Activated CD4-positive, alpha-beta T cell treated with anti-CD3 and anti-CD28 coated beads, Interleukin-2, amount 50 U/mL, for 16 hours (primary cell): Measurements from ENCODE around the gene MAVS.
"Not testable (repeated sequence)": the region's sequence is repeated elsewhere in the genome, so short reads cannot be mapped to it uniquely, and the experiment has no call there.

Experiments
- DNase-seq: peaks from one replicate; pipeline ENCODE4 v3.0.0-alpha.2; 2020

Gene MAVS

DNA sequence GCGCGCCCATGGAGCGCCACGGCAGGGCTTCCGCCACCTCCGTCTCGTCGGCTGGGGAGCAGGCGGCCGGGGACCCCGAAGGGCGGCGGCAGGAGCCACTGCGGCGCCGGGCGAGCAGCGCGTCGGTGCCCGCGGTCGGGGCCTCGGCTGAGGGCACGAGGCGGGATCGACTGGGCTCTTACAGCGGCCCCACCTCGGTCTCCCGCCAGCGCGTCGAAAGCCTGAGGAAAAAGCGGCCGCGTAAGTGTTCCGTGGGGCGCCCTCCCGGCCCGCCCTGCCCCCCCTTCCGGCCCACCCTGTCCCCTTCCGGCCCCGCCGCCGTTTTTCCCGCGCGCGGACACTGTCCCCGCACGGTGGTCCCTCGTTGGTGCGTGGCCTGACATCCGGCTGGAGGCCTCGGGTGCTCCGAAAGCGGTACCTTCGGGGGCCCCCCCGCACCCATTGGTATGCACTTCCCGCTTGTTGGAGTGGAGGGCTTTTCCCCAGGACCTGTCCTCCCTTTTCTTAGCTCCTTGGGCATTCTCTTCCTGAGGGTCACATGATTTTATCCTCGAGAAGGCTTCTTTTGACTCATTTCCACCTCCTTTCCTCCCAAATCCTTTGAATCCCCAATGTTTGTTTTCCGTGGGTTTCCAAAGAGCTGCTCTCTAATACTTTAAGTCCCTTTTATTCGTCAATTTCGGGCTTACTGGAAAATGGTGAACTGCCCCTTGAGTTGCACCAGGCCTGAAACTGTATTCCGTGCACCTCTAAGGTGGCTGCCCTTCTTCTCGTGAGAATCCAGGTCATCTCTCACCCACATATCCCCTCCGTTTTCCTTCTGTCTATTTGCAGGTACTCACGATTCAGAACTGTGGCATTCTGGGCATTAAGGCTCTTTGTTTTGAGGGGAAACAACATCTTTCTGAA lies 43.1 kb downstream of the MAVS start:
- DNase-seq = peak; percentile 48

DNA sequence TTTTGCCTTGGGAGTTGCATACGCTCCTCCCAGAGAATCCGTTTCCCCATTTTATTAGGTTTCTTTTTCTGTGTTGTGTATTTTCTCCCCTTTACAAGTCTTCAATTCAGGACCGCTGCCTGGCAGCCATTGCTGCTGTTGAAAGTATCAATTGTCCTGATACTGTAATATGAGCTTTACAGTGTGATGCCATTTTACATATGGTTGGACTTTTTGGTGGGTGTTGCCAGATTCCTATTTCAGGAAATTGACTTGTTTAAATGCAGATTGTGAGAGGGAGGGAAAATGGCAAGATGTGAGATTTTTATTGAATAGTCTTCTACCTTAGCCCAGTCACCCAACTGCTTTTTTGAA lies 43.7 kb downstream of the MAVS start:
- no peak for DNase-seq

DNA sequence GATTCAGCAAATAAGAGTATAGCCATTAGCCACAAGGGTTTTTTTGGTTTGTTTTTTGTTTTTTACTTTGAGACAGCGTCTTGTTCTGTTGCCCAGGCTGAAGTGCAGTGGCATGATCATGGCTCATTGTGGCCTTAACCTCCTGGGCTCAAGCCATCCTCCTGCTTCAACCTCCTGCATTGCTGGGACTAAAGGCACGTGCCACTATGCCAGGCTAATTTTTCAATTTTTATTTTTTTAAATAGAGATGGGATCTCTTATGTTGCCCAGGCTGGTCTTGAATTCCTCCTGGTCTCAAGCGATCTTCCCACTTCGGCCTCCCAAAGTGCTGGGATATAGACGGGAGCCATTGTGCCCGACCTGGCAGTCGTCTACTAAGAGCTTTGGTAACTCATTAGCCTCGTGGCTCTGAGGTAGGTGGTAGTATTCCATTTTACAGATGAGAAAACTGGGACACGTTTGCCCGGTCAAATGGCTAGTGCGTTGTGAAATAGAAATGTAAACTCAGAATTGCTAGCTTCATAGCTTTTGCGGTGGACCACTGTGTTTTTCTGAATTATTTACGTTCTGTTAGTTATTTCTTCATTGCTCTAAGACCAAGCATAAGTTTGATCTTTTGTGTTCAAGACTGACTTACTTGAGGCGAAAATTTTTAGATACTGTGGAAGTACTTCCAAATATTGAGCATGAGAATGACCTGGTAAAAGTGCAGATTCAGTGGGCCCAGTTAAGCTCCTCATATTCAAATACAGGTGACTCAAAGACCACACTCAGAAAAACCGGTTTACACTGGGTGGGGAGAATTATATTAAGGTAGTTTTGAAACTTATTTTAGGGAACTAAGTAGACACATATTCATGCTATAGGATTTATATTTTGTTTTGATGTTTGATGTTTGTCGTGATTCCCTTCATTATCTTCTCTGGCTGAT lies 44.6 kb downstream of the MAVS start:
- no peak for DNase-seq

DNA sequence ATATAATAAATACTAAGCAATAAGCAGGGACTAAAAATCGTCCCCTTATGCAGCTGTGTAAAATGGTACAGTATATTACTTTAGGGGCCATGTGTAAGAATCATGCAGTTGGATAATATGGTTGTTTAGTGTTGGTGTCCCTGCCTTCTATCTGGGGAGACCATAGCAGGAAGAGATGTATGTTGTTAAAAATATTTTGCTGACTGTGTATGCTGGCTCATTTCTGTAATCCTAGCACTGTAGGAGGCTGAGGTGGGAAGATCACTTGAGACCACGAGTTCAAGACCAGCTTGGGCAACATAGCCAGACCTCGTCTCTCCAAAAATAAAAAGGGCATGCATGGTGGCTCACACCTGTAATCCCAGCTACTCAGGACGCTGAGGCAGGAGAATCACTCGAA lies 48.2 kb downstream of the MAVS start:
- DNase-seq = no peak

DNA sequence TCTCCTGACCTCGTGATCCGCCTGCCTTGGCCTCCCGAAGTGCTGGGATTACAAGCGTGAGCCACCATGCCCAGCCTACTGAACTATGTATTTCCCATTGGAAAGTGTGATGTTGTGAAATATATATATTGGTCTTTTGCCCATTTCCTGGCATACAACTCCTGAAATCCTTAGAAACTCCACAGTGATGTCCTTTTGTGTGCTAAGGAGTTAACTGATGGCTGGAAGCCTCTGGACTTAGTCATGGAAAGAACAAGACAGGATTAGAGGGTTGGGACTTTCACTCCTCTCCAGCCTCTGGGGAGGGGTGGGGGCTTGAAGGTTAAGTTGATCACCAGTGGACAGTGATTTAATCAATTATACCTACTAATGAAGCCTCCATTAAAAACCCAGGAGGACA lies 49.7 kb downstream of the MAVS start:
- DNase-seq = no peak

DNA sequence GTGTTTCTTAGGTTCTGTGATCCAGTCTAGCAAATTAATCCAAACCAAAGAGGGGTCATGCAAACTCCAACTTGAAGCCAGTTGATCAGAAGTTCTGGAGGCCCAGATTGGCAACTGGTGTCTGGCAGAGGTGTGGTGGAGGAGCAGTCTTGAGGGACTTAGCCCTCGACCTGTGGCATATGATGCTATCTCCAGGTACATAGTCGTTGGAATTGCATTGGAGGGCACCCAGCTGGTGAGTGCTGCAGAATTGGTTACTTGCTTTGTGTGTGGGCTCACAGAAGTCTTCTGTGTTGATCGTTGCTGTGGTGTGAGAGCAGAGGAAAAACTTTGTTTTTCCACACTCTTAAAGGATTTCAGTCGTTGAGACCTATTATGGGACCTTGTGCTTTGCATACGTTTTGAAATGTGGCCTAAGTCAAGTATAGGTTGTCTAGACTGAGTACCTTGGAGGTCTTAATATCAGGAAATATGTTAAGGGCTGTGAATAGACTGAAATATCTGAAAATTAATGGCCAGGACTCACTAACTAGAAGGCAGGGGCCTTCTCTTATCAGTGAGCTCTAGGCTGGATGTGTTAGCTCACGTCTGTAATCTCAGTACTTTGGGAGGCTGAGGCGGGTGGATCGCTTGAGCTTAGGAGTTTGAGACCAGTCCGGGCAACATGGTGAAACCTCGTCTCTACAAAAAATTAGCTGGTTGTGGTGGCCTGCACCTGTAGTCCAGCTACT lies 50.4 kb downstream of the MAVS start:
- DNase-seq = no peak

DNA sequence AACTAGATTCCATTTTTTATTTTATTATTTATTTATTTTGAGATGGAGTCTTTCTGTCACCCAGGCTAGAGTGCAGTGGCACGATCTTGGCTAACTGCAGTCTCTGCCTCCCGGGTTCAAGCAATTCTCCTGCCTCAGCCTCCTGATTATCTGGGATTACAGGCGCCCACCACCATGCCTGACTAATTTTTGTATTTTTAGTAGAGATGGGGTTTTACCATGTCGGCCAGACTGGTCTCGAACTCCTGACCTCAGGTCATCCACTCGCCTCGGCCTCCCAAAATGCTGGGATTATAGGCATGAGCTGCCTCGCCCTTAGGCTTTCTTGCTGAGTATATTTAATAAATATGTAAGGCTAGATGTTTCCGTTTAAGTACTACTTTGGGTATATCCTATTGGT lies 51.5 kb downstream of the MAVS start:
- DNase-seq = not testable (repeated sequence)

DNA sequence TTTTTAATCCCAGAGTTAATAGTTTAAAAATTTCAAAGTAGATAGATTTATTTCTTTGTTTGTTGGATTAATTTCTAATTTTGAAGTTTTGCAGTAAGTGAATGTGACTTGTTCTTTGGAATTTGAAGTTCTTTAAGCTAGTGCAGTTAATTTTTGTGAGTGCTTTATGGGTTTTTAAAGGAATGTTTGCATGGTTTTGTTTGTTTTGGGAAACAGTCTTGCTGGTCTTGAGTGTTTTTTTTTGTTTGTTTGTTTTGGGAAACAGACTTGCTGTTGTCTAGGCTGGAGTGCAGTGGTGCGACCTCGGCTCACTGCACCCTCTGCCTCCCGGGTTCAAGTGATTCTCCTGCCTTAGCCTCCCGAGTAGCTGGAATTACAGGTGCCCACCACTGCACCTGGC lies 52.0 kb downstream of the MAVS start:
- no peak for DNase-seq

DNA sequence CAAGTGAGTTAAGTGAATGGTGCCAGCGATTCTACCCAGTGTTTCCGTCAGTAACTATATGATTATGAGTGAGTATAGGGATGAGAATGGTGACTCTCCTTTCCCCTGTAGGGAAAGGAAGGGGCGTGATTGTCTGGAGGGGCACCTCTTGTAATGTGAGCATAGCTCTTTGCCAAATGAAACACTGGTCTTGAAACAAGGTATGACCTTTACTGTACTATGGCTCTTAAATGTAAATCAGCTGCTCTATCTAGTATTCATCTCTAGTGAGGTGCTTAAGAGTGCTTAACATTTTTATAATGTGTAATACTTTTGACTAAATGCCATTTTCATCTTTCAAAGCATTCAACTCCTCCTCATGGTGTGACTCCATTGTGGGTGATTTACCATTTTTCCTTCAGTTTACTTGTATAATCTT lies 53.6 kb downstream of the MAVS start:
- no peak for DNase-seq

DNA sequence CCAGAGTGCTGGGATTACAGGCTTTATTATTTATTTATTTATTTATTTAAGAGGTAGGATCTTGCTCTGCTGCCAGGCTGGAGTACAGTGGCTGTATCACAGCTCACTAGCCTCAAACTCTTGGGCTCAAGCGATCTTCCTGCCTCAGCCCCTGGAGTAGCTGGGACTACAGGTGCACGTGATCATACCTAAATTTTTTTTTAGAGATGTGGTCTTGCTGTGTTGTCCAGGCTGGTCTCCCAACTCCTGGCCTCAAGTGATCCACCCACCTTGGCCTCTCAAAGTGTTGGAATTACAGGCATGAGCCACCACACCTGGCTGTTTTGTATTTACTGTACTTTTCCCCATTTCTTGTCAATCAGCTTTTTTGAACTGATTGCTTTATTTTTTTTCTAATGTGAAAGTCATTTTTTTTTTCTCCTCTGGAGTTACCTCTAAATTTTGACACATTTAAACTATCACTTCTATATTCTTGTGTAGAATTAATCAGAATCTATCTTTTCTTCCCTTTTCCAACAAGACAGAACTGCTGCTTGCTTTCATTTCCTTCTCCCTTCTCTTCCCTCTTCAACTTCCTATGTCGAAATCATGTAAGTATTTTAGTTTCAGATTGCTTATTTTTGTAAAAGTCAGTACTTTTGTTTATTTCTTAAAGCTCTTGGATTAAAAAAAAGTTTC lies 54.5 kb downstream of the MAVS start:
- no peak for DNase-seq

DNA sequence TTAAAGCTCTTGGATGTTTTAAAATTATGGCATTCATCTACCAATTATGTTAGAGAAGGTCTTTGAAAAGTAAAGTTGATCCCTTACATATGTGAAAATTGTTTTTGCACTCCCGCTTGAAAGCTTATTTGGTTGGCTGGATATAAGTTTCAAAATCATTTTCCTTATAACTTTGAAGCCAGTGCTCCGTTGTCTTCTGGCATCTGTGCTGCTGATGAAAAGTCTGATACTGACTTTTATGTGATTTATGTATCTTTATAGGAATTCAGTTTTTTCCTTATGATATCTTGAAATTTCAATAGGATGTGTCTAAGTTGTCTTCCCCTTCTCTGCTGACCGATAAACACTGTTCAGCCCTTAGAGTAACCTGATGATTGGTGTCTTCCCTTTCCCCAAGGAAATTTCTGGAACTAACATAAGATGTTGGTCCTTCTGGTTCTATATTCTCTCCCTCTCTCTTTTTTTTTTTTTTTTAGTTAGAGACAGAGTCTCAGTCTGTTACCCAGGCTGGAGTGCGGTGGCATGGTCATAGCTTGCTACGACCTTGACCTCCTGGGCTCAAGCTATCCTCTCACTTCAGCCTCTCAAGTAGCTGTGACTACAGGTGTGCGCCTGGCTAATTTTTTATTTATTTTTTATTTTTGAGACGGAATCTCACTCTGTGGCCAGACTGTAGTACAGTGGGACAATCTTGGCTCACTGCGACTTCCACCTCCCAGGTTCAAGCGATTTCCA lies 55.2 kb downstream of the MAVS start:
- no peak for DNase-seq

DNA sequence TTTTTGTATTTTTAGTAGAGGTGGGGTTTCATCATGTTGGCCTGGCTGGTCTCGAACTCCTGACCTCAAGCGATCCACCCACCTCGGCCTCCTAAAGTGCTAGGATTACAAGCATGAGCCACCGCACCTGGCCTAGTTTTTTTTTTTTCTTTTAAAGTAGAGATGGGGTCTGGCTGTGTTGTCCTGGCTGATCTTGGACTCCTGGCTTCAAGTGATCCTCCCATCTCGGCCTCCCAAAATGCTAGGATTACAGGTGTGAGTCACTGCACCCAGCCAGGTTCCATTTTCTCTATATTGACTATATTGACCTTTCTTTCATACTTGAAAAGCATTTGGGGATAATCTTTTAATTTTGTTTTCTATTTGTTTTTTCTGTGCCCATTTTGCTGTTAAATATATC lies 55.8 kb downstream of the MAVS start:
- DNase-seq = no peak

DNA sequence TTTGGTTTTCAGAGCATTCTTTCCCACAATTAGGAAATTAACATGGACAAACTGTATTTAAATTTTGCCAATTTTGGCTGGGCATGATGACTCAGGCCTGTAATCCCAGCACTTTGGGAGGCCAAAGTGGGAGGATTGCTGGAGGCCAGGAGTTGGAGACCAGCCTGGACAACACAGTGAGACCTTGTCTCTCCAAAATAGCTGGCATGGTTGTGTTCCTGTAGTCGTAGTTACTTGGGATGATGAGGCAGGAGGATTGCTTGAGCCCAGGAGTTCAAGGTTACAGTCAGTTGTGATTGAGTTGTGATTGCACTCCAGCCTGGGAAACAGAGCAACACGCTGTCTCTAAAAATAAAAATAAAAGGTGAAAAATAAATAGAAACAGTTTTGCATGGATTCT lies 57.6 kb downstream of the MAVS start:
- DNase-seq = no peak

DNA sequence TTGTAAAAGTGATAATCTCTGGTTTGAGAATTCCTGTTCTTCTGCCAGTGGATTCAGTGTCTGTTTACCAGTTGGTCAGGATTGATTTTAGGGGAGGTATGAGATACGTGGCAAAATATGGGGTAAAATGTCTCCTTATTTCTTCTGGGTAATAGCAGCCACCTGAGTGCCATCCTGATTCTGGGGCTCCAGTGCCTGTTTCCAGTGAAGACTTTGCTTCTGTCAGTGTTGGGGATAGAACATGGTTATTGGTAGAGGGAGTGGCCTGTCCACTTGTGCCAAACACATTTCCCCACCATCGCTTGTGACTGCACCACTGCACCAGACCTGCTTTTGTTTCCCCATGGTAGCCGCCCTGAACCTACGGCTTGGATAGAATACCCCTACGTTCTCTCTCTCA lies 58.2 kb downstream of the MAVS start:
- no peak for DNase-seq

DNA sequence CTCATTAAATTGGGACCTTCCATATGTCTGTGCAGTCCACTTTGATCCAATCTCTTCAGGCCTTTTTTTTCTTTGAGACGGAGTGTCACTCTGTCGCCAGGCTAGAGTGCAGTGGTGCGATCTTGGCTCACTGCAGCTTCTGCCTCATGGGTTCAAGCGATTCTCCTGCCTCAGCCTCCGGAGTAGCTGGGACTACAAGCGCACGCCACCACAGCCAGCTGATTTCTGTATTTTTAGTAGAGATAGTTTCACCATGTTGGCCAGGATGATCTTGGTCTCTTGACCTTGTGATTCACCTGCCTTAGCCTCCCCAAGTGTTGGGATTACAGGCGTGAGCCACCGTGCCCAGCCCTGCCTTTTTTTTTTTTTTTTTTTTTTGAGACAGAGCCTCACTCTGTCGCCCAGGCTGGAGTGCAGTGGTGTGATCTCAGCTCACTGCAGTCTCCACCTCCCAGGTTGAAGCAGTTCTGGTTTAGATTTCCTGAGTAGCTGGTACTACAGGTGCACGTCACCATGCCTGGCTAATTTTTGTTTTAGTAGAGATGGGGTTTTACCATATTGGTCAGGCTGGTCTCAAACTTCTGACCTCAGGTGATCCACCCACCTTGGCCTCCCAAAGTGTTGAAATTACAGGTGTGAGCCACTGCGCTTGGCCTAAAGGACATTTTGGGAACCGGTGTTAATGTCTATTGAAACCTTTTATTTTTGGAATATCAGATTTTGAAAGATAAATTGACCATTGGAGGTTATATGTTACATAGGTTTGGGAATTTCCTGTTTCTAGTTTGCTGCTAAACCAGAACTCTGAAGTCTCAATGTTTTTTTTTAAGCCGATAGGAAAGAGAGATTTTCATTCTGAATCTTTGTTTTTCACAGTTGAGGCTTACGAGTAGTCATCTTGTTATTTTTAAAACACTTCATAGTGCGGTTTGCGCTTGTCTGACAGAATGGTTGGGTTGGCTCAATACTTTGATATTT lies 60.4 kb downstream of the MAVS start:
- DNase-seq = peak; percentile 82

DNA sequence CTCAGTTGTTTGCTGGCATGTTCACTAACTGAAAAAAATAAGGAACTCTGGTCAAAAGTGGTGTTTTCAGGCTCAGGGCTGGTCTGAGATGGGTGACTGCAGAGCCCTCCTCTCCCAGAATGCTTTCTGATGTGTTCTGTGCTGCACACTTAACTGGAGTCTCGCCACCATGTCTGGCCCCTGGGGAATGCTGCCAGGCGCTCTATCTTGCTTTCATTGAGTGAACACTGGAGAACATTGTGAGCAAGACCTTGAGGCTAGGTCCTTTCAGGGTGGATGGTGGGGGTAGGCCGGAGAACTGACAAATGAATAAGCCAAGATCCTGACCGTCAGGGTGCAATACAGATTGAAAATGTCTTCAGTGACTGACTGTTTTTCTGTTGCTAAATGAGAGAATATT lies 62.0 kb downstream of the MAVS start:
- no peak for DNase-seq

DNA sequence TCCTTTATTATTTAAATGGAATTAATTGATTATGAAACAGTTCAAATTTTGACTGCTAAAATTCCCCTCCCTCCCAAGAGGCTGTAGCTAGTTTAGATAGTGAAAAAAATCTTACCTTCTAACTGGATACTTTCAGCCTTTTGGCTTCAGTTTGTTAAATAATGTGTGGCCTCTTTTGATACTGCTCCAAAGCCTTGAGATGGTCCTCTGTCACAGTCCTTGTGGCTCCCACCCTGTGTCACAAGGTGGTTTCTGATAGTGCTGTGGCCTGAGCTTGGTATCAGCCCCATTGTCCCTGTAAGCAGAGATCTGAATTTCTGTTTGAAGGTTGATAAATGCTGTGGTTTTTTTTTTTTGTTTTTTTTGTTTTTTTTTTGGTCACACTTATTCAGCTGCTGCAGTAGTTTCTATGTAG lies 63.3 kb downstream of the MAVS start:
- DNase-seq = no peak

DNA sequence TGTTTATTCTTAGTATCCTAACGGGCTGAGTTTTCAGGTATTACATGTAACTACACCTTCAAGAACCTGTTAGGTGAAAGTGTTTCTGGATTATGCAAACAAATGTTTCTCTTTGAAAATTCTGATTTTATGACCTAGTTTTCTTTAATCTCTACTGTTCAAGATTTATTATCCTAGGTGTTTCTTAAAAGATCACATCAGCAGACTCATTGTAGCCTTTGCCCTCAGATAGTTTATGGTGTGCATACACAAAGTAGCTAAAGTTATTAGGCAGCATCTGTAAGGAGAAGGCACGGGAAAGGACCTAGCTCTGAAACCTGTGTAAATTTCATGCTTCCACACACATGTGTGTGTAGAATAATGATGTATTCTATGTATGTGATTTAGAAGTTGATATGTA lies 64.2 kb downstream of the MAVS start:
- DNase-seq = no peak

DNA sequence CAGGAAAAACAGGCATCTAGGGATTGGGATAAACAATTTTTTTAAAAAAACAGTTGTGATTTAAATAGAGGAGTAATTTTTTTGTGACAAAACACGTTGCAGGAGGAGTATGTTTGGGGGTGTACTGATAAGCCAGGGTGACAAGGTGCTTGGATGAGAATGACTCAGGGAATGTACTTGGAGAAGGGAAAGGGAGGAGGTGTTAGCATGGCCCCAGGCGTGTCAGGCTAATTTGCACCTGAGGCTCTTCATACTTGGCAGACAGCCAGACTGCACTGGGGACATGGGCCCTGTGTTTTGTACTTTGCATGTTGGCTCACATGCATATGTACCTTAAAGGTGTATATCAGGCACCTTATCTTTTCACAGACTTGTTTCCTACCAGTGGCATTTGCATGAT lies 65.3 kb downstream of the MAVS start:
- no peak for DNase-seq

DNA sequence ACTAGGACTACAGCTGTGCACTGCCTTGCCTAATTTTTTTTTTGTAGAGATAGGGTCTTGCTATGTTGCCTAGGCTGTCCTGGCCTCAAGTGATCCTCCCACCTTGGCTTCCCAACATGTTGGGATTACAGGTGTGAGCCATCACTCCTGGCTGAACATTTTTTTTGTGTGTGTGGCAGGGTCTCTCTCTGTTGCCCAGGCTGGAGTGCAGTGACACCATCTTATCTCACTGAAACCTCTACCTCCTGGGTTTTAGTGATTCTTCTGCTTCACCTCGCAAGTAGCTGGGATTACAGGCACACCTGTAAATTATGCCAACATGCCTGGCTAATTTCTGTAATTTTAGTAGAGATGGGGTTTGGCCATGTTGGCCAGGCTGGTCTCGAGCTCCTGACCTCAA lies 67.8 kb downstream of the MAVS start:
- no peak for DNase-seq

DNA sequence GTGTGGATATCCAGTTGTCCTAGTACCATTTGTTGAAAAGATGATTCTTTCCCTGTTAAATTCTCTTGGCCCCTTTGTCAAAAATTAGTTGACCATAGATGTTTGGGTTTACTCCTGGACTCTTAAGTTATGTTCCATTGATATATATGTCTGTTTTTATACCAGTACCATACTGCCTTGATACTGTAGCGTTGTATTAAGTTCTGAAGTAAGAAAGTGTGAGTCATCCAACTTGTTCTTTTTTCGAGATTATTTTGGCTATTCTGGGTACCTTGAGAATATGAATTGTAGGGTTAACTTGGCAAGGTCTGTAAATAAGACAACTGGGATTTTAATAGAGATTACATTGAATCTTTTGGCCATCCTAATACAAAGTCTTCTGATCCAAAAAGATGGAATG lies 69.1 kb downstream of the MAVS start:
- DNase-seq = no peak
